Endothelial cell of umbilical vein (primary cell): ENCODE results near the gene PHC1. TPM values are rescaled to one million over a fixed set of nuclear protein-coding genes. Genes with fewer than 3 reads are reported as not detected.

ENCODE experiments used
- BruUV-seq: library from RNA; stranded (reverse); fragments of 400-500 nt; replicated peaks from 2 replicates; lab custom pipeline; 2021; lab: Mats Ljungman, UMichigan
- CTCF ChIA-PET: fragments of 300-600, 350-600 bp; sonication (Branson Sonifier 250); formaldehyde crosslinking; loops from one replicate; lab custom pipeline; 2021; ENCODE audit warnings: antibody characterized with exemption, inconsistent platforms; lab: Charles Lee
- POLR2A ChIA-PET: fragments of 300-600, 350-600 bp; sonication (Branson Sonifier 250); formaldehyde crosslinking; loops from one replicate; lab custom pipeline; 2021; ENCODE audit warnings: antibody characterized with exemption, inconsistent platforms; lab: Charles Lee
- DNase-seq: peaks from one replicate; pipeline ENCODE4 v3.0.0-alpha.2; 2011; ENCODE audit warnings: low read depth, low spot score
- FAIRE-seq: peaks from 2 replicates; lab custom pipeline; 2011; peaks lifted over from hg19 to GRCh38; lab: Jason Lieb, UNC
- H2AFZ ChIP-seq: 2 replicates; pipeline ENCODE4 v1.6.0; 2012; ENCODE audit warnings: low read depth, low read length, control low read depth, inconsistent platforms
- H3K27ac ChIP-seq: 2 replicates; pipeline ENCODE4 v1.5.1; 2011; ENCODE audit warnings: low read depth, mild to moderate bottlenecking, control low read depth, low read length, moderate library complexity; ENCODE audit not compliant: insufficient read depth
- H3K27me3 ChIP-seq, 2 experiments: 2 replicates each; pipeline versions ENCODE4 v1.6.0 to v1.6.1; 2011; ENCODE audit warnings: low read length in 2 of 2, mixed read lengths in 1 of 2; ENCODE audit not compliant: control insufficient read depth in 2 of 2, insufficient read depth in 2 of 2
- H3K36me3 ChIP-seq, 2 experiments: 2 replicates in 1 of 2; 3 replicates in 1 of 2; pipeline ENCODE4 v1.5.1; 2011; ENCODE audit warnings: low read length in 2 of 2, mild to moderate bottlenecking in 1 of 2, moderate library complexity in 1 of 2; ENCODE audit not compliant: control insufficient read depth in 2 of 2, insufficient read depth in 2 of 2; ENCODE audit errors: extremely low read depth in 1 of 2
- H3K4me1 ChIP-seq: 3 replicates; pipeline ENCODE4 v1.5.1; 2011; ENCODE audit warnings: mild to moderate bottlenecking, low read length; ENCODE audit not compliant: control insufficient read depth, insufficient read depth; ENCODE audit errors: extremely low read depth
- H3K4me2 ChIP-seq: 2 replicates; pipeline ENCODE4 v1.6.1; 2011; ENCODE audit warnings: low read length, control low read depth, mixed read lengths; ENCODE audit not compliant: insufficient read depth
- H3K4me3 ChIP-seq, 3 experiments: fragments of 200-600 bp in 1 of 3; sonication (generic), shearing (Covaris generic) in 1 of 3; replicated peaks in 1 of 3; 2 replicates each; pipeline ENCODE4 v1.5.1; 2011 to 2016; ENCODE audit warnings: control low read depth in 3 of 3, low read length in 3 of 3, mild to moderate bottlenecking in 2 of 3, inconsistent platforms in 1 of 3, low read depth in 1 of 3, moderate library complexity in 1 of 3; ENCODE audit not compliant: insufficient read depth in 1 of 3
- H3K79me2 ChIP-seq: 2 replicates; pipeline ENCODE4 v1.6.0; 2012; ENCODE audit warnings: low read length, inconsistent platforms; ENCODE audit not compliant: control insufficient read depth, insufficient read depth
- H3K9ac ChIP-seq: replicated peaks from 2 replicates; pipeline ENCODE3; 2011; ENCODE audit warnings: low read length, control low read depth; ENCODE audit not compliant: insufficient read depth; ENCODE audit errors: extremely low read depth
- H3K9me1 ChIP-seq: replicated peaks from 3 replicates; pipeline ENCODE4 v1.6.0; 2011; ENCODE audit warnings: mild to moderate bottlenecking, low read length; ENCODE audit not compliant: control insufficient read depth, insufficient read depth; ENCODE audit errors: extremely low read depth
- H3K9me3 ChIP-seq: replicated peaks from 2 replicates; pipeline ENCODE4 v1.5.1; 2012; ENCODE audit warnings: low read length, inconsistent platforms; ENCODE audit not compliant: control insufficient read depth, insufficient read depth
- H4K20me1 ChIP-seq: replicated peaks from 2 replicates; pipeline ENCODE3; 2011; ENCODE audit warnings: mild to moderate bottlenecking, low read length; ENCODE audit not compliant: control insufficient read depth, insufficient read depth; ENCODE audit errors: extremely low read depth
- EZH2 ChIP-seq: IDR thresholded peaks from 2 replicates; pipeline ENCODE4 v1.6.1; 2012; ENCODE audit warnings: borderline replicate concordance, low read depth, mild to moderate bottlenecking, moderate library complexity, low read length, inconsistent platforms; ENCODE audit not compliant: severe bottlenecking
- FOS ChIP-seq: IDR thresholded peaks from 2 replicates; pipeline ENCODE4 v1.6.1; 2011; ENCODE audit warnings: mild to moderate bottlenecking, low read length, moderate library complexity, borderline replicate concordance; ENCODE audit not compliant: insufficient read depth
- GATA2 ChIP-seq: IDR thresholded peaks from 2 replicates; pipeline ENCODE4 v1.7.0; 2011; ENCODE audit warnings: low read depth, mild to moderate bottlenecking, moderate library complexity, mixed read lengths, low read length; ENCODE audit not compliant: insufficient read length, insufficient read depth
- JUN ChIP-seq: IDR thresholded peaks from 2 replicates; pipeline ENCODE4 v1.6.1; 2011; ENCODE audit warnings: borderline replicate concordance, low read depth; ENCODE audit not compliant: insufficient read length, insufficient read depth
- MYC ChIP-seq: IDR thresholded peaks from one replicate; pipeline ENCODE4 v1.6.1; 2011; ENCODE audit warnings: mild to moderate bottlenecking, low read depth, low read length
- POLR2A ChIP-seq: IDR thresholded peaks from 2 replicates; pipeline ENCODE4 v1.6.1; 2012; ENCODE audit warnings: low read depth, mild to moderate bottlenecking, control low read depth, low read length
- POLR2AphosphoS5 ChIP-seq: IDR thresholded peaks from 2 replicates; pipeline ENCODE4 v1.6.1; 2012; ENCODE audit warnings: low read depth, mild to moderate bottlenecking, control low read depth, low read length, moderate library complexity; ENCODE audit not compliant: insufficient read depth
- dilution Hi-C: fragments of 300-500 bp; cut with MboI; formaldehyde crosslinking; loops from one replicate; pipeline ENCODE4 v1.15.0; 2019; ENCODE audit warnings: low sequenced_read_pairs; ENCODE audit not compliant: extremely low pct_ligation_motif_present
- intact Hi-C: fragments of 100-400 bp; cut with micrococcal nuclease; formaldehyde crosslinking; loops from one replicate; pipeline ENCODE4 v1.10.0; 2022
- polyA plus RNA-seq, 4 experiments: library from polyadenylated mRNA; depleted of rRNA in 3 of 4; stranded (reverse) in 3 of 4; unstranded in 1 of 4; fragments of >200 nt; gene quantifications; 2 replicates each; pipeline versions ENCODE4 v1.2.1 to v1.2.3, GENCODE V29; 2011 to 2012; ENCODE audit warnings: missing spikeins in 1 of 4
- total RNA-seq: library from RNA; stranded (reverse); gene quantifications from 2 replicates; pipeline ENCODE4 v1.2.3, GENCODE V29; 2021
- TF ChIP-seq, protein P1 (sequence below), 2 donors: IDR thresholded peaks; 1 replicate in 1 of 2; 2 replicates in 1 of 2; pipeline ENCODE4 v1.5.1; 2011; ENCODE audit warnings: low read length in 2 of 2, mild to moderate bottlenecking in 2 of 2, moderate library complexity in 2 of 2, control low read depth in 1 of 2, inconsistent platforms in 1 of 2, low read depth in 1 of 2; ENCODE audit not compliant: insufficient read depth in 1 of 2; ENCODE audit errors: extremely low read depth in 1 of 2
- TF ChIP-seq, protein P2 (sequence below): IDR thresholded peaks from 2 replicates; pipeline ENCODE4 v1.6.1; 2011; ENCODE audit not compliant: insufficient read depth, insufficient read length

PHC1 gene
- total and polyA plus RNA-seq, 2 donors (not counting 3 experiments of a cell fraction or from before 2014, with no cell fraction given), result 37.3 to 66.3 TPM

DNA sequence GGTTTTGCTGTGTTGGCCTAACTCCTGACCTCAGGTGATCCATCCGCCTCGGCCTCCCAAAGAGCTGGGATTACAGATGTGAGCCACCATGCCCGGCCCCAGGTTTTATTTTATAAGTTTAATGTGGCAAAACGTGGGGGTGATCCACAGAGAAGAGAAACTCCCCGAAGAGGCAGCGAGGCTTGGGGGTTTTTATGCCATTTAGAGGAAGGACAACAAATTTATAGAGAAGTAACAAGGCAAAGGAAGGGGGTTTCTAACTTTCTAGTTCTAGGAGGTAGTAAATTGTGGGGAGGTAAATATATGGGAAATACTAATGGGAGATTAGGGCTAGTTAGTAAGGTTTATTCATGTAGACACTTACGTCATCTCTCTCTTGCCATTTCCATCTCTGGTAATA lies 17.2 kb upstream of the PHC1 start:
- dilution Hi-C loops, result no loop called here
- H3K79me2 ChIP-seq, result no peaks in the 10 kb centered on the region
- ChIA-PET POLR2A (no interaction called here), CTCF (interaction anchor here (1.5 kb wide), 1 partner anchor 215 kb away, joined by 4 read pairs; no protein-coding TSS in a partner anchor)
- no TSS peak for BruUV-seq
- DNase-seq (no peak), FAIRE-seq (no peak)
- TF ChIP-seq, protein P1, sequence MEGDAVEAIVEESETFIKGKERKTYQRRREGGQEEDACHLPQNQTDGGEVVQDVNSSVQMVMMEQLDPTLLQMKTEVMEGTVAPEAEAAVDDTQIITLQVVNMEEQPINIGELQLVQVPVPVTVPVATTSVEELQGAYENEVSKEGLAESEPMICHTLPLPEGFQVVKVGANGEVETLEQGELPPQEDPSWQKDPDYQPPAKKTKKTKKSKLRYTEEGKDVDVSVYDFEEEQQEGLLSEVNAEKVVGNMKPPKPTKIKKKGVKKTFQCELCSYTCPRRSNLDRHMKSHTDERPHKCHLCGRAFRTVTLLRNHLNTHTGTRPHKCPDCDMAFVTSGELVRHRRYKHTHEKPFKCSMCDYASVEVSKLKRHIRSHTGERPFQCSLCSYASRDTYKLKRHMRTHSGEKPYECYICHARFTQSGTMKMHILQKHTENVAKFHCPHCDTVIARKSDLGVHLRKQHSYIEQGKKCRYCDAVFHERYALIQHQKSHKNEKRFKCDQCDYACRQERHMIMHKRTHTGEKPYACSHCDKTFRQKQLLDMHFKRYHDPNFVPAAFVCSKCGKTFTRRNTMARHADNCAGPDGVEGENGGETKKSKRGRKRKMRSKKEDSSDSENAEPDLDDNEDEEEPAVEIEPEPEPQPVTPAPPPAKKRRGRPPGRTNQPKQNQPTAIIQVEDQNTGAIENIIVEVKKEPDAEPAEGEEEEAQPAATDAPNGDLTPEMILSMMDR (IDR thresholded peaks at IDR 0.05; ENCODE audit: extremely low read depth in 1 of 2, insufficient read depth in 1 of 2, low read depth in 1 of 2, low read length in 2 of 2), result no peak
- TF ChIP-seq EZH2, result no peak
- TF ChIP-seq GATA2, result no peak
- TF ChIP-seq POLR2AphosphoS5, result no peak
- TF ChIP-seq POLR2A, result no peak
- no peak for TF ChIP-seq JUN
- TF ChIP-seq MYC, result no peak
- no peak for TF ChIP-seq FOS
- TF ChIP-seq, protein P2, sequence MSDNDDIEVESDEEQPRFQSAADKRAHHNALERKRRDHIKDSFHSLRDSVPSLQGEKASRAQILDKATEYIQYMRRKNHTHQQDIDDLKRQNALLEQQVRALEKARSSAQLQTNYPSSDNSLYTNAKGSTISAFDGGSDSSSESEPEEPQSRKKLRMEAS, result no peak
- no peaks in the 10 kb centered on the region for H3K9me3 ChIP-seq
- no peaks in the 10 kb centered on the region for H4K20me1 ChIP-seq
- no peaks in the 10 kb centered on the region for H3K4me1 ChIP-seq
- H3K27me3 ChIP-seq, result peaks cover 0 to 5% of the 10 kb centered on the region in 2 experiments
- no peak overlapping the region for H3K4me3 ChIP-seq
- no peaks in the 10 kb centered on the region for H3K36me3 ChIP-seq
- intact Hi-C loops, result no loop called here
- no peaks in the 10 kb centered on the region for H3K9me1 ChIP-seq
- H2AFZ ChIP-seq, result no peak overlapping the region
- no peak overlapping the region for H3K4me2 ChIP-seq
- no peak overlapping the region for H3K9ac ChIP-seq
- no peak overlapping the region for H3K27ac ChIP-seq
